Measurements from ENCODE around the gene HLF. TPM values are rescaled to one million over a fixed set of nuclear protein-coding genes. Genes with fewer than 3 reads are reported as not detected.
A peak's percentile ranks its signal among the peaks of the same experiment; 100 is the strongest.

Gene HLF
- total and polyA plus RNA-seq, 8 donors = 1.6 to 42.4 (median 9.6) TPM

- H3K4me3 ChIP-seq = no peak overlapping the region
Observed at GRCh38 chr17:55274355-55275255, 9.8 kb downstream of the HLF start.

GRCh38 chr17:55275894-55276804, 11.4 kb downstream of the HLF start:
- H3K27me3 ChIP-seq = no peaks in the 10 kb centered on the region
- DNase-seq = no peak
- H3K9me3 ChIP-seq = no peaks in the 10 kb centered on the region
- H3K27ac ChIP-seq = peak overlapping the region in 3 of 5 donors; percentile 40 to 81 (median 74)
- TF ChIP-seq POLR2AphosphoS5 (IDR thresholded peaks at IDR 0.05) (no peak), POLR2A (IDR thresholded peaks at IDR 0.05) (no peak), CTCF (IDR thresholded peaks at IDR 0.05) (no peak), EP300 (IDR thresholded peaks at IDR 0.05) (no peak)
- intact Hi-C loops (cut with DNase I; ENCODE audit: low total_unique reads) = no loop called here
- no peak overlapping the region for H3K4me3 ChIP-seq
- H3K36me3 ChIP-seq = no peaks in the 10 kb centered on the region
- WGBS, 5 donors = 79 to 92% (median 88%) methylated on average over 7 of the region's 7 CpGs
- peaks cover 16 to 67% (median 35%) of the 10 kb centered on the region in 4 donors for H3K4me1 ChIP-seq

More at GRCh38 chr17:55274355-55275255, 9.8 kb downstream of the HLF start:
- H3K4me1 ChIP-seq = peaks cover 16 to 71% (median 35%) of the 10 kb centered on the region in 4 donors
- H3K36me3 ChIP-seq = no peaks in the 10 kb centered on the region
- no peak for DNase-seq
- H3K9me3 ChIP-seq = no peaks in the 10 kb centered on the region
- TF ChIP-seq EP300 (IDR thresholded peaks at IDR 0.05) = no peak
- TF ChIP-seq POLR2A (IDR thresholded peaks at IDR 0.05) = no peak
- TF ChIP-seq CTCF (IDR thresholded peaks at IDR 0.05) = no peak
- TF ChIP-seq POLR2AphosphoS5 (IDR thresholded peaks at IDR 0.05) = no peak
- peak overlapping the region in 4 of 5 donors; percentile 68 to 81 (median 72) for H3K27ac ChIP-seq
- intact Hi-C loops (cut with DNase I; ENCODE audit: low total_unique reads) = no loop called here
- no peaks in the 10 kb centered on the region for H3K27me3 ChIP-seq
- WGBS, 5 donors = 67 to 87% (median 81%) methylated on average over 7 of the region's 7 CpGs

GRCh38 chr17:55278173-55278961, 13.6 kb downstream of the HLF start:
- no peak for DNase-seq
- TF ChIP-seq EP300 (IDR thresholded peaks at IDR 0.05) = no peak
- no peak for TF ChIP-seq POLR2A (IDR thresholded peaks at IDR 0.05)
- TF ChIP-seq POLR2AphosphoS5 (IDR thresholded peaks at IDR 0.05) = no peak
- TF ChIP-seq CTCF (IDR thresholded peaks at IDR 0.05) = no peak
- H3K36me3 ChIP-seq = no peaks in the 10 kb centered on the region
- peaks cover 10 to 65% (median 36%) of the 10 kb centered on the region in 4 donors for H3K4me1 ChIP-seq
- no peaks in the 10 kb centered on the region for H3K27me3 ChIP-seq
- H3K27ac ChIP-seq = peak overlapping the region in 4 of 5 donors; percentile 5 to 81 (median 33)
- 74 to 90% (median 84%) methylated on average over 2 of the region's 2 CpGs for WGBS, 5 donors
- intact Hi-C loops (cut with DNase I; ENCODE audit: low total_unique reads) = no loop called here
- H3K4me3 ChIP-seq = no peak overlapping the region
- no peaks in the 10 kb centered on the region for H3K9me3 ChIP-seq

Data from stomach (tissue), 9 donors.